ENCODE data around the gene WWOX.

The WWOX gene

GRCh38 chr16:78106686-78107085 is 7.2 kb downstream of the WWOX start:
- DNase-seq: no peak

- DNase-seq: no peak
Measured at GRCh38 chr16:78108451-78108850, 9.0 kb downstream of the WWOX start.

GRCh38 chr16:78113258-78113657 is 13.8 kb downstream of the WWOX start:
- no peak for DNase-seq

- no peak for DNase-seq
Measured at GRCh38 chr16:78115659-78116058, 16.2 kb downstream of the WWOX start.

DNA sequence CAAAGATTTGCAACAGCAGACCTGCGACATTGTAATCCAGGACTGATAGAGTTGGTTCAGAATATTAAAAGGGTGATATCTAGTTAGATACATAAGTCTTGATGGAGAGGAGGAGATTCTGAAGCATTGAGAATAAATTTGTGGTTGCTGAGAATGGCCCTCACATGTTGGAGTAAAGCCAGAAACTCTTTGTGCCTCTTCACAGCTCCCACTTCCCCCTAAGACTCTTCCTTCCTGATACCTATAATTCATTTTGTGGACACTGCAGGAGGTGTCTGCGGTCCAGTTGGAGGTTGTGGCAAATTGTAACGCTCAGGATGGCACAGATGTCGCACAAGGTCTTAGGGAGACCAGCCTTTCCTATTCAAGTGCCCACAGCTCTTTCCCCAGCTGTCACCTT is 17.5 kb downstream of the WWOX start:
- DNase-seq: no peak

DNA sequence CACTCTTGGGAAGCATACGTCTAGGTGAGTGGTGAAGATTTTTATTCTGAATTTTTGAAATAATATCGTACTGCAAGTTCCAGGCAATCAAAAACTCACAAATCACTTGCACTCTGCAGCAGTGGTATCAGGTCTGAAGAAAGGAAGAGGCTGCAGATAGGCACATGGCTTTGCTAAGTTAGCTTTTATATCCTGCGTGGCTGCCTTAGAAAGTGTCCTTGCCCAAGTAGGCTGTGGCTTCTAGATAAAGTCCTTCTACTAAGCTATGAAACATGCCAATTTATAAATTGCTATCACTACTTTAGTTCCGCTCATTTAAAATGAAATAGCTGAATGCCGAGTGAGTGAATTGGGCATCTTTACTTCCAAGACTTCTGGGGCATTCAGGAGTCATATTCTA is 17.9 kb downstream of the WWOX start:
- DNase-seq: no peak

DNA sequence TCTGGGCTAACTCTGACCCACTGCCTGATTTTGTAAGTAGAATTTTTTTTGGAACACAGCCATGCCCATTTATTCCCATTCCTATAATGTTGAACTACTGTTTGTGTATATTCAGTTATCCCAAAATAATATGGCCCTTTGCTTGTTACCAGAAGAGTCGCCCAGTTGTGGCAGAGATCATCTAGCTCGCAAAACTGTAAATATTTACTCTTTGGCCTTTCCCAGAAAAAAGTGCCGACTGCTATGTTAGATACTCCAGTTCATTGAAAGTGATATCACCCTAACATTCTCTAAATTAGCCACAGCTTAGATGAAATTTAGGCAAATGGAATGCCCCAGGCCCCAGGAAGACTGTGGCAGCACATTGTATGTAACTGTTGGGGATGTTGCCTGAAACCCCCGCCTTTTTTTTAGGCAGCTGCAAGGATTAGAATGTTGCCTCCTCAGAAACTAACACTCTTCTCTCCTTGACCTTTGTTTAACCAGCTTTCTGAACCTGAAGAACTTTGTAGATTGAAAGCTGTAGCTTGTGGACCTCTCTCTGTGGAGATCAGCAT is 19.1 kb downstream of the WWOX start:
- no peak for DNase-seq

DNA sequence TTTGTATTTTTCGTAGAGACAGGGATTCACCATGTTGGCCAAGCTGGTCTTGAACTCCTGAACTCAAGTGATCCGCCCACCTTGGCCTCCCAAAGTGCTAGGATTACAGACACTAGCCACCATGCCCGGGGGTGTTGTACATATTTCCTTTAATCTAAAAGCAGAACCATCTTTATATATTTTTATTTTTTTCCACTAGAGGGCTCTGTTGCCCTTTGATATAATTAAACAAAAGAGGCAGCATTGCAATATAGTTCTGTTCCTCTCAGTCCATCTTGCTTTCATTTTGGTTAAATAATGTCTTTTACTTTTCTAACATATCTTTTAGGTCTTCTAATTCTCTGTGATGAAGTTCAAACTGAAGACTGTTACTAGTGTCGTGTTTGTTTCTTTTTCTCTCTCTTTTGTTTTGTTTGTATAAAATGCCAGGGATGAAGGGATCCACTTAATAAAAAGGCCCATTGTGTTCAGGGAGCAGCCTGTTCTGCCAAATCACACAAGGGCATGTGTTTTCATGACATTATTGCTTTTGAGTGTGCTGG is 23.4 kb downstream of the WWOX start:
- DNase-seq: no peak

DNA sequence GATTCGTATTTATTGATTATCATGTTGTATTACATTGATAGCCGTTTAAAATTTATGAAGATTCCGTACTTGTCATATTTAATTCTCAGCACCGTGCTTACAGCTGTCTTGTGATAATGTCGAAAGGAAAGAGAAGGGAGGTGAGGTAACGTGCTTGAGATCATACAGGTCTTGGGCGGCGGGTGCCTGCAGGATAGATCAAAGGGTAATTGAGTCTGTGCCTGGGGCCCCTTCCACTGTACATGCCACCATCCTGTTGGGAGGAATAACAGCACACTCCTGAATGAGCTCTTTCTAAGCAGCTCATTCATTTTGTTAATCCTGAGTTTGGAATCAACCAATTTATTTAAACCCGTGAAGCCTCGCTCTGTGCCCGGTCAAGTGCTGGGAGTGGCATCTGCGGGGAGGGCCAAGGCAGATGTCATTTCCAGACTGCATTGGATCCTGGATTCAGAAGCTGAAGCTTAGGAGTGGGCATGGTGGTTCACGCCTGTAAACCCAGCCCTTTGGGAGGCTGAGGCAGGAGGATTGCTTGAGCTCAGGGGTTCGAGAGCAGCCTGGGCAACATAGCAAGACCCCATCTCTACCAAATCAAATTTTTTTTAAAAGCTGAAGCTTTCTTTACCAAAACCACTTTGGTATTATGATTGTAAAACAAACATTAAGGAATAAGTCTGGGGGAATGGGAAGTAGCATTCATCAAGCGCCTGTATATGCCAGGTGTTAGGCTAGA is 25.8 kb downstream of the WWOX start:
- DNase-seq: no peak

DNA sequence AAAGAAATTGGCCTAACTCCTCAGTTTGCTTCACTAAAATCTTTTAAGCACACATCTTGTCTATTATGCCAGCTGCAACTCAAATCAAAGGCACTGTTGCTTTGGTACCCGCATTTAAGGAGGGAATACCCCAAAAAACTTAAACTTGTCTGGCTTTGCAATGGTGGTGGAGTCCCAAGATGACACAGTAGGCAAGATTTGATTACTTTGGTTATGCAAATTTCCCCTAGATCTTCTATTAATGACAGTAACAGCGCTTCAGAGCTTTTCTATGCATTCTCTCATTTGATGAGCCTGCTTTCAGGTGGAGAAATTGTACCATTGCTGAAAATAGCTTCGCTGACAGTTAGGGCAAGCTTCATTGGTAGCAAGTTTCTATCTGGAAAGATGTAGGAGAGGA is 27.2 kb downstream of the WWOX start:
- DNase-seq: no peak

DNA sequence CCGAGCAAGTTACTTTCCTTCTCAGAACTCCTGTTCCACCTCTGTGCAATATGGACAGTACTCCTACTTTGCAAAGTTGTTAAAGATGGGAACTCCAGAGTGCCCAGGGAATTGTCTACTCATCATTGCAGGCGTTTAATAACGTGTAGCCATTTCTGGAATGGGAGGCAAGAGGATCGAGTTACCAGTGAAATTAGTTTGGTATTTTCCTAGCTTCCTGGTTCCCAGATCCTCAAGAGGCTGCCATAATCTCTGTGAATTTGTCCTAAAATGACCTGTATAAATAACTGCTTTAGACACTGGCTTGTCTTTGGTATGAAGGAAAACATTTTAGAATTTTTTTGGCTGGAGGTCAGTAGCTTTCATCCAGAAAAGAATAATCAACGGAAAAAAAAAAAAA is 27.7 kb downstream of the WWOX start:
- DNase-seq: no peak

DNA sequence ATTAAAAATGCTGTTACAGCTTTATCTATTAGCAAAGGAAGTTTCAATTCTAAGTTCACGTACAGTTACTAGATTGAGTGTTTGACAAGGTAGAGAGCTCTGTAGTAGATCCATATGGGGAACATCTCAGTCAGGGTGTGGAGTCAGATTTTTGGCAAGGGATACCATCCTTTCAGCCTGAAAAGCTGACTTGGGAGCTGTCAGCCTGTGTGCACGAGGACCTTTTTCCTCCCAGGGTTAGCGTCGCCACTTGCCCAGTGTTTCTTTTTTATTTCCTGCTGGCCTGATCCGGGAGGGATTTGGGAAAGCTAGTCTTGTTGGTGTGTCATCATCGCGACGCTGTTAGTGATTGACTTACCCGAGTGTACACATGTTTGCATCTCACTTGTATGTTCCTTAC is 29.5 kb downstream of the WWOX start:
- DNase-seq: no peak

- DNase-seq: no peak
Measured at GRCh38 chr16:78129349-78129748, 29.9 kb downstream of the WWOX start.

DNA sequence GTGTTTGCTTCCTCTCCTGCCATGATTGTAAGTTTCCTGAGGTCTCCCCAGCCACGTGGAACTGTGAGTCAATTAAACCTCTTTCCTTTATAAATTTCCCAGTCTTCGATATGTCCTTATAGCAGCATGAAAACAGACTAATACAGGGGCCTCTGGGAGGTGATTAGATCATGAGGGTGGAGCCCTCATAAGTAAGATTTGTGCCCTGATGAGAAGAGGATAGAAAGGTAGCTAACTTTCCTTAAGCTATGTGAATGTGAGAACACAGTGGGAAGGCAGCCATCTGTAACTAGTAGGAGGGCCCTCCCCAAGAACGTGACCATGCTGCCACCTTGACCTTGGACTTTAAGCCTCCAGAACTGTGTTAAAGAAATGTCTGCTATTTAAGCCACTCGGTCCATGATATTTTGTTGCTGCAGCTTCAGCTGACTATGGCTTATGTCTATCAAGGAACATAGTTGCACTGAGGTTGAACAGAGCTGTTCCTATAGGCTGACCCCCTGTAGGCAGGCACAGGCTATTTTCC is 30.7 kb downstream of the WWOX start:
- DNase-seq: no peak

DNA sequence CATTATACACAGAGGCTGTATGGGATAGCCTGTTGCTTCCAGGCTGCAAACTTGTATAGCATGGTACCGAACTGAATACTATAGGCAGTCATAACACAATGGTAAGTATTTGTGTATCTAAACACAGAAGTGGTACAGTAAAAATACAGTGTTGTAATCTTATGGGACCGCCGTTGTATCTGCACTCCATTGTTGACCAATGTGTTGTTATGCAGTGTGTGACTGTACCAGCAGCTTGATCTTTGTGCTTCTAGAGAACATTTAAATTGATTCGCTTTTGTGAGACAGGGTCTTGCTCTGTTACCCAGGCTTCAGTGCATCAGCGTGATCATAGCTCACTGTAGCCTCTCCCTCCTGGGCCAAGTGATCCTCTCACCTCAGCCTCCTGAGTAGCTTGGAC is 31.5 kb downstream of the WWOX start:
- DNase-seq: no peak

DNA sequence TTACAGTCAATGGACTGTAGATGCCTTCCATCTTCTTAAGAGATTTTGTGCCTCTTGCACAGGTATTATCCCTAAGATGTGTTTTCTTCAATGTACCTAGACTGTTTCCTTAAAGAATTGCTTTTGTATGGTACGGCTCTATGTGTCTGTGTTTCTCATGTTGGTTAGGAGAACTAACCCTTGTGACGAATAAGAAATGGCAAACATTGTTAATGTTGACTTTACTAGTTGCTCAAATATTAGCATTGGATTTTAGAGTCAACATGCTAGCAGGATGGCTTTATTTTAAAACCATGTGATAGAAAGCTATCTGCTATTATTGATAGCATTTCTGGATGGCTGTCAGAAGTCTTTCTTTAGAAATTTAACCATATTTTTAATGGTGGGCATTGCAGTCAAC is 34.5 kb downstream of the WWOX start:
- no peak for DNase-seq

GRCh38 chr16:78134944-78135619 is 35.6 kb downstream of the WWOX start:
- DNase-seq: no peak

- no peak for DNase-seq
Measured at GRCh38 chr16:78137179-78137578, 37.7 kb downstream of the WWOX start.

DNA sequence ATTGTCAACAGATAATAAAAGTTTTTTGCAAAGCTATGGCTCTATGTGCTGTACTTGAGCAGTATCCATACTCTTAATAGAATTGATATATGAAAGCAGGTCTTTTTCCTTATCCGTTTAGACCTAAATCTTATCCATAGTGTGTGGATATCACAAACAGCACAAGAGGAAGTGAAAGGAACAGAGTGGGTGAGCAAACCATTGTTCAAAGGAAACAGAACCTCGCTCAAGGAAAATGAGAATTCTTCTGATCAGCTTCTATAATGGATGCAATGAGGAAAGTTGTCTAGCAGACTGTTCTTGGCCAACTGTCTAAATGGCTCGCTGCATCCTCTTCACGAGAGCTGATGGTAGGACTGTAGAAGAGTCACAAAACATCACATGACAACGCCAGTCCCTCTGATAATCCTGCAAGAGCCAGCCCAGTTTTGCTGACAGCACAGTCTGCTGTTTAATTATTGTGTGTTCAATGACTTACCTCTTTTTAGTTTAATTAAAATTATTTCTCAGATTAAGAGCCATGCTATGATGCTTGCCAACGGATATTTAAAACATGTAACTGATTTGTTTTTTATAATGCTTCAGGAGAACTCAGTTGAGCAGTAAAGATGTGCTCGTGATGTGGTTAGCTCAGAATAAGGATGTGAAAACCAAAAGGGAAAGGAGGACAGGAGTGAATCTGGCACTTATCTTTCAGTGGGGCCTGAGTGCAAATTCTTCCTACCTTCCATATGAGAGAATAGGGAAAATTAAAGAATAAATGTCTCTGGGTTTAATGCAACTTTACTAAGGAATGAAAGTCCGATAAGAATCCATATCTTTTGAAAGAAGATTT is 38.5 kb downstream of the WWOX start:
- DNase-seq: no peak

- no peak for DNase-seq
Measured at GRCh38 chr16:78140818-78141466, 41.5 kb downstream of the WWOX start.

GRCh38 chr16:78142788-78143187 is 43.3 kb downstream of the WWOX start:
- no peak for DNase-seq

DNA sequence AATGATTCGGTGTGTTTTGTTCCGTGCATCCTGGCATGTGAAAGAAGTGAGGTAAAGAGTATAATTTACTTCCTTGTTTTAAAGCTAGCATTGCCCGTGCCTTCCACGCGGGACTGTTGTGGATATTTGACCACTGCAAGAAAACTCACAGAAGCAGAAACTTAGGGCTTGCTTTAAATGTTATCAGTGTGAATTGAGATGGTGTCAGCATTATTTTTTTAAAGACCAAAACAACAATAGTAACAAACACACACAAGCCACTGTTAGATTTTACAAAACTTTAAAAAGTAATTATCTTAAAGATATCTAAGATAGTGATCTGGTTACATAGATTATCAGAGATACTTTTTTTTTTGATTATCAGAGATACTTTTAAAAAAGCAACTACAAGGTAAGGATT is 47.4 kb downstream of the WWOX start:
- DNase-seq: no peak

Data from stimulated activated CD4-positive, alpha-beta T cell treated with anti-CD3 and anti-CD28 coated beads, Interleukin-4, amount 100 ng/mL, for 24 hours (primary cell).